Ovary (tissue), 9 donors: ENCODE data around the gene PARP11. TPM values are rescaled to one million over a fixed set of nuclear protein-coding genes. Genes with fewer than 3 reads are reported as not detected.

Experiments
- DNase-seq, 5 donors: peaks; one replicate each; pipeline ENCODE4 v3.0.0-alpha.2; 2019 to 2020
- H3K27ac ChIP-seq, 2 donors: fragments of 200-600 bp; one replicate each; pipeline versions ENCODE4 v1.5.1 to v1.8.0; 2019 to 2022
- H3K27me3 ChIP-seq: fragments of 200-600 bp; one replicate; pipeline ENCODE4 v1.8.0; 2022
- H3K36me3 ChIP-seq: fragments of 200-600 bp; sonication (generic); one replicate; pipeline ENCODE4 v1.5.1; 2019
- H3K4me1 ChIP-seq: one replicate; pipeline ENCODE4 v1.8.1; 2013; ENCODE audit warnings: mild to moderate bottlenecking, moderate library complexity; ENCODE audit not compliant: insufficient read depth
- H3K4me3 ChIP-seq: fragments of 200-600 bp; sonication (generic); one replicate; pipeline ENCODE4 v1.5.1; 2017
- H3K9me3 ChIP-seq, 2 donors: fragments of 200-600 bp in 1 of 2; sonication (generic) in 1 of 2; one replicate each; pipeline versions ENCODE4 v1.5.1 to v1.8.1; 2013 to 2019; ENCODE audit warnings: mild to moderate bottlenecking in 1 of 2, moderate library complexity in 1 of 2
- CTCF ChIP-seq, 3 donors: fragments of 450-650 bp in 2 of 3; fragments of 200-600 bp in 1 of 3; IDR thresholded peaks; one replicate each; pipeline versions ENCODE4 v1.5.1 to v1.8.0; 2016 to 2022; ENCODE audit warnings: antibody characterized with exemption in 3 of 3, mild to moderate bottlenecking in 1 of 3
- EP300 ChIP-seq: sonication (generic); formaldehyde crosslinking; IDR thresholded peaks from one replicate; pipeline ENCODE4 v1.6.1; 2017; ENCODE audit warnings: antibody characterized with exemption
- POLR2A ChIP-seq: fragments of 450-650 bp; IDR thresholded peaks from one replicate; pipeline ENCODE4 v1.6.1; 2017; ENCODE audit warnings: antibody characterized with exemption, mild to moderate bottlenecking, moderate library complexity
- WGBS, 3 donors: extraction: QIAGEN DNeasy Blood & Tissue Kit in 1 of 3; methylation state at CpG; one replicate each; pipeline versions ENCODE4 v1.1.5 to v1.1.7; 2013 to 2017; 5-methylcytosine and 5-hydroxymethylcytosine counted together
- intact Hi-C, 4 donors: fragments of 100-400 bp; cut with DNase I; formaldehyde crosslinking; loops; one replicate each; pipeline versions ENCODE4 v1.11.0 to v1.15.1; 2022 to 2023
- polyA plus RNA-seq, 2 donors: library from polyadenylated mRNA; stranded (reverse); fragments of 200-250 nt in 1 of 2; fragments of 350-450 nt in 1 of 2; fragmentation: Illumina TruSeq in 1 of 2; extraction: RNeasy Lipid Tissue Mini Kit (QIAGEN cat#74804) in 1 of 2; gene quantifications; one replicate each; pipeline ENCODE4 v1.2.3, GENCODE V29; 2013 to 2014
- total RNA-seq, 7 donors: library from RNA; depleted of rRNA in 2 of 7; stranded (reverse); fragments of >200 nt in 2 of 7; fragmentation: NEBNext Ultra II Directional in 3 of 7; extraction: Animal tissue kit (Norgen Biotek cat#: 25700) in 3 of 7; gene quantifications; one replicate each; pipeline versions ENCODE4 v1.1.0 to v1.2.4, GENCODE V29; 2016 to 2023
- donor health status: DM: no; HTN: no; CAD: no; lungs with moderate emphysema.
- donor health status: DM: no; HTN: no; CAD: no.
- donor health status: Bipolar disorder and iron deficiency.
- donor health status: DM: yes; HTN: yes; CAD: no.
- donor health status: DM: no; HTN: no; CAD: no.
- donor health status: DM: yes; HTN: yes; CAD: no.

The PARP11 gene
- total and polyA plus RNA-seq, 9 donors, result 7.4 to 22.1 (median 17.4) TPM

DNA sequence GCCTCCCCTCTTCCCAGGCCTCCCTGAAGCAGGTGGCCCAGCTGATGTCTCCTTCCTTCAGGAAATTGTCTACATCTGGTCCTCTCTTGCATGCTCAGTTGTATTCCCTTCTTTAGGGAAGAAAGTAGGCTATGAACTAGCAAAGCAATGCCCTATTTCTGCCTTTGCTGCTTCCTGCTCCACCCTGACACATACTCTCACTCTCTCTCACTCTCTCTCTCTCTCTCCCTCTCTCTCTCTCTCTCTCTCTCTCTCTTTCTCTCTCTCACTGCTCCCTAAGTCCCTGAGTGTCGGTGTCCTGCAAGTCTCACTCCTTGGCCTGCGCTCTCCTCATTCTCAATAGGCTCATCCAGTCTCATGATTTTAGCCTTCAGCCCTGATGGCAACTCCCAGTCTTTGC lies 19.4 kb upstream of the PARP11 start:
- WGBS, 3 donors, result 93 to 97% (median 95%) methylated on average over 2 of the region's 2 CpGs

GRCh38 chr12:3891201-3891600 lies 18.0 kb upstream of the PARP11 start:
- H3K4me1 ChIP-seq, result no peaks in the 10 kb centered on the region
- no peaks in the 10 kb centered on the region for H3K9me3 ChIP-seq
- TF ChIP-seq POLR2A (no peak), EP300 (no peak), CTCF (IDR thresholded peaks at IDR 0.05) (no peak)
- no peaks in the 10 kb centered on the region for H3K36me3 ChIP-seq
- H3K27ac ChIP-seq, result no peak overlapping the region
- intact Hi-C loops, result loop anchor here in 1 of 4 donors (10.0 kb wide), 1 partner anchor 154 kb away; no protein-coding TSS in a partner anchor
- no peaks in the 10 kb centered on the region for H3K27me3 ChIP-seq
- no peak for DNase-seq
- WGBS, 3 donors, result 35 to 51% (median 42%) methylated on average over 10 of the region's 10 CpGs
- H3K4me3 ChIP-seq, result no peak overlapping the region

More for the DNA sequence above, 19.4 kb upstream of the PARP11 start:
- Histone ChIP-seq H3K27ac (no peak overlapping the region), H3K27me3 (no peaks in the 10 kb centered on the region), H3K4me3 (no peak overlapping the region), H3K4me1 (no peaks in the 10 kb centered on the region), H3K9me3 (no peaks in the 10 kb centered on the region), H3K36me3 (no peaks in the 10 kb centered on the region)
- TF ChIP-seq CTCF (IDR thresholded peaks at IDR 0.05) (no peak), POLR2A (no peak), EP300 (no peak)
- DNase-seq, result no peak
- intact Hi-C loops, result loop anchor here in 1 of 4 donors (10.0 kb wide), 1 partner anchor 152 kb away; no protein-coding TSS in a partner anchor

- Histone ChIP-seq H3K4me1 (peaks cover 2% of the 10 kb centered on the region), H3K4me3 (no peak overlapping the region), H3K27ac (no peak overlapping the region), H3K27me3 (no peaks in the 10 kb centered on the region), H3K9me3 (no peaks in the 10 kb centered on the region), H3K36me3 (no peaks in the 10 kb centered on the region)
- intact Hi-C loops, result loop anchor here in 3 of 4 donors (5.0 to 10.0 kb wide), 4 partner anchors 144 to 389 kb away; partner anchors contain the start of gene CCND2 (in 2 of the 3)
- WGBS, 3 donors, result 77 to 79% (median 79%) methylated on average over 7 of the region's 7 CpGs
- TF ChIP-seq CTCF (IDR thresholded peaks at IDR 0.05) (no peak), POLR2A (no peak)
- no peak for DNase-seq
Measured at GRCh38 chr12:3888659-3889058, 15.5 kb upstream of the PARP11 start.

GRCh38 chr12:3885277-3886094 lies 12.3 kb upstream of the PARP11 start:
- H3K4me1 ChIP-seq, result peaks cover 2% of the 10 kb centered on the region
- H3K9me3 ChIP-seq, result no peaks in the 10 kb centered on the region
- peak overlapping the region in 1 of 2 donors; percentile 67 for H3K27ac ChIP-seq
- peak in 3 of 5 donors; percentile 26 to 46 (median 29) for DNase-seq
- 8 to 13% (median 8%) methylated on average over 8 of the region's 8 CpGs for WGBS, 3 donors
- intact Hi-C loops, result loop anchor here in 3 of 4 donors (5.0 to 10.0 kb wide), 4 partner anchors 147 to 392 kb away; partner anchors contain the start of gene CCND2 (in 2 of the 3)
- no peaks in the 10 kb centered on the region for H3K36me3 ChIP-seq
- peak overlapping the region; percentile 43 for H3K4me3 ChIP-seq
- no peaks in the 10 kb centered on the region for H3K27me3 ChIP-seq
- no peak for TF ChIP-seq EP300
- TF ChIP-seq CTCF (IDR thresholded peaks at IDR 0.05), result peak; percentile 72 to 92 (median 82)
